ENCODE results near the gene RNF151.

- TF ChIP-seq CTCF (IDR thresholded peaks at IDR 0.05) (no peak), POLR2AphosphoS5 (IDR thresholded peaks at IDR 0.05) (no peak), EP300 (IDR thresholded peaks at IDR 0.05) (no peak)
Measured at GRCh38 chr16:1919327-1919998, 47.2 kb upstream of the RNF151 start.
